H1 (cell line): ENCODE results near the gene PSME2. TPM values are rescaled to one million over a fixed set of nuclear protein-coding genes. Genes with fewer than 3 reads are reported as not detected.

Source experiments
- CTCF ChIA-PET: fragments of 300-600 bp; sonication (Branson Sonifier 250); formaldehyde crosslinking; loops from one replicate; lab custom pipeline; 2021; ENCODE audit not compliant: partially characterized antibody; lab: Charles Lee
- POLR2A ChIA-PET: fragments of 300-600 bp; sonication (Branson Sonifier 250); formaldehyde crosslinking; loops from one replicate; lab custom pipeline; 2021; ENCODE audit warnings: inconsistent platforms; ENCODE audit not compliant: partially characterized antibody; lab: Charles Lee
- DNase-seq, 2 experiments: peaks; one replicate each; pipeline versions ENCODE4 v3.0.0 to v3.0.0-alpha.2; 2010 to 2022; ENCODE audit warnings: low spot score in 2 of 2, low read depth in 1 of 2, mixed read lengths in 1 of 2
- FAIRE-seq: peaks from 2 replicates; lab custom pipeline; 2011; peaks lifted over from hg19 to GRCh38; lab: Jason Lieb, UNC
- H2AFZ ChIP-seq: 2 replicates; pipeline ENCODE4 v1.8.1; 2012; ENCODE audit warnings: low read length, inconsistent platforms
- H2AK5ac ChIP-seq: 2 replicates; pipeline ENCODE4 v1.6.1; 2013; ENCODE audit warnings: low read depth, low read length
- H2BK120ac ChIP-seq: replicated peaks from 2 replicates; pipeline ENCODE3; 2013; ENCODE audit warnings: low read depth, low read length, inconsistent platforms
- H2BK12ac ChIP-seq: 2 replicates; pipeline ENCODE4 v1.6.1; 2013; ENCODE audit warnings: low read depth, low read length
- H2BK15ac ChIP-seq: 2 replicates; pipeline ENCODE4 v1.6.1; 2013; ENCODE audit warnings: low read length
- H2BK20ac ChIP-seq: 2 replicates; pipeline ENCODE4 v1.6.1; 2013; ENCODE audit warnings: low read length
- H2BK5ac ChIP-seq: 2 replicates; pipeline ENCODE4 v1.6.1; 2013; ENCODE audit warnings: low read depth, low read length
- H3K14ac ChIP-seq: 2 replicates; pipeline ENCODE4 v1.6.1; 2013; ENCODE audit warnings: inconsistent platforms; ENCODE audit not compliant: insufficient read length
- H3K18ac ChIP-seq: 2 replicates; pipeline ENCODE4 v1.6.1; 2013; ENCODE audit warnings: low read length; ENCODE audit errors: extremely low read depth
- H3K23ac ChIP-seq: 2 replicates; pipeline ENCODE4 v1.6.1; 2013; ENCODE audit warnings: inconsistent platforms; ENCODE audit not compliant: insufficient read length
- H3K23me2 ChIP-seq: 2 replicates; pipeline ENCODE4 v1.6.1; 2013; ENCODE audit warnings: low read depth, low read length
- H3K27ac ChIP-seq: 2 replicates; pipeline ENCODE4 v1.6.1; 2011; ENCODE audit warnings: low read depth, low read length, inconsistent platforms
- H3K27me3 ChIP-seq, 4 experiments: replicated peaks in 1 of 4; 1 replicate in 1 of 4; 2 replicates in 3 of 4; pipeline versions ENCODE4 v1.6.1 to v1.8.1; 2011 to 2013; ENCODE audit warnings: low read length in 3 of 4, mild to moderate bottlenecking in 3 of 4, inconsistent platforms in 2 of 4, mixed read lengths in 2 of 4, moderate library complexity in 1 of 4; ENCODE audit not compliant: control insufficient read depth in 3 of 4, insufficient read depth in 3 of 4; ENCODE audit errors: extremely low read depth in 1 of 4
- H3K36me3 ChIP-seq, 4 experiments: 2 replicates each; pipeline versions ENCODE4 v1.6.1 to v1.8.1; 2011 to 2013; ENCODE audit warnings: mild to moderate bottlenecking in 4 of 4, low read length in 3 of 4, moderate library complexity in 2 of 4, control low read depth in 1 of 4, inconsistent platforms in 1 of 4; ENCODE audit not compliant: insufficient read depth in 4 of 4, control insufficient read depth in 2 of 4
- H3K4ac ChIP-seq: replicated peaks from 2 replicates; pipeline ENCODE3; 2013; ENCODE audit warnings: low read length, low read depth, mixed read lengths, inconsistent platforms; ENCODE audit not compliant: insufficient read length
- H3K4me1 ChIP-seq, 4 experiments: replicated peaks in 1 of 4; 1 replicate in 1 of 4; 2 replicates in 3 of 4; pipeline versions ENCODE4 v1.6.1 to v1.8.1; 2011 to 2013; ENCODE audit warnings: low read length in 3 of 4, inconsistent platforms in 2 of 4, mixed read lengths in 1 of 4; ENCODE audit not compliant: insufficient read depth in 4 of 4, control insufficient read depth in 3 of 4
- H3K4me2 ChIP-seq, 2 experiments: 2 replicates each; pipeline versions ENCODE4 v1.6.1 to v1.8.1; 2011 to 2013; ENCODE audit warnings: low read depth in 2 of 2, low read length in 2 of 2, control low read depth in 1 of 2, inconsistent platforms in 1 of 2, mild to moderate bottlenecking in 1 of 2; ENCODE audit not compliant: insufficient read depth in 1 of 2
- H3K4me3 ChIP-seq, 4 experiments: fragments of 200-600, 300-600 bp in 1 of 4; sonication (generic), shearing (Covaris generic), sonication (Bioruptor Twin) in 1 of 4; 2 replicates each; pipeline versions ENCODE4 v1.5.1 to v1.8.1; 2011 to 2016; ENCODE audit warnings: low read length in 4 of 4, low read depth in 3 of 4, control low read depth in 2 of 4, inconsistent platforms in 2 of 4, mild to moderate bottlenecking in 2 of 4, mixed read lengths in 1 of 4, moderate library complexity in 1 of 4; ENCODE audit not compliant: insufficient read depth in 2 of 4; ENCODE audit errors: extremely low read depth in 1 of 4
- H3K56ac ChIP-seq: replicated peaks from 2 replicates; pipeline ENCODE3; 2013; ENCODE audit warnings: low read depth, mild to moderate bottlenecking, mixed read lengths, low read length, inconsistent platforms; ENCODE audit not compliant: insufficient read length
- H3K79me1 ChIP-seq: 2 replicates; pipeline ENCODE4 v1.6.1; 2013; ENCODE audit warnings: low read depth, low read length, control low read depth
- H3K79me2 ChIP-seq, 2 experiments: 2 replicates each; pipeline versions ENCODE4 v1.6.1 to v1.8.1; 2012 to 2013; ENCODE audit warnings: low read length in 2 of 2, mild to moderate bottlenecking in 2 of 2, inconsistent platforms in 1 of 2; ENCODE audit not compliant: insufficient read depth in 2 of 2, control insufficient read depth in 1 of 2
- H3K9ac ChIP-seq, 4 experiments: replicated peaks in 1 of 4; 1 replicate in 1 of 4; 2 replicates in 3 of 4; pipeline versions ENCODE4 v1.6.1 to v1.8.1; 2011 to 2013; ENCODE audit warnings: low read depth in 3 of 4, low read length in 3 of 4, control low read depth in 2 of 4, mild to moderate bottlenecking in 2 of 4, moderate library complexity in 2 of 4, inconsistent platforms in 1 of 4; ENCODE audit errors: extremely low read depth in 1 of 4
- H3K9me3 ChIP-seq, 2 experiments: 2 replicates each; pipeline versions ENCODE4 v1.6.1 to v1.8.1; 2012 to 2013; ENCODE audit warnings: mild to moderate bottlenecking in 2 of 2, moderate library complexity in 2 of 2, control low read depth in 1 of 2, inconsistent platforms in 1 of 2, low read depth in 1 of 2, low read length in 1 of 2, mixed read lengths in 1 of 2; ENCODE audit not compliant: insufficient read depth in 2 of 2
- H4K20me1 ChIP-seq, 2 experiments: replicated peaks in 1 of 2; 2 replicates each; pipeline versions ENCODE3 to v1.8.1; 2011 to 2013; ENCODE audit warnings: inconsistent platforms in 2 of 2, low read length in 2 of 2, mild to moderate bottlenecking in 1 of 2; ENCODE audit not compliant: insufficient read depth in 2 of 2, control insufficient read depth in 1 of 2
- H4K5ac ChIP-seq: 2 replicates; pipeline ENCODE4 v1.6.1; 2013; ENCODE audit warnings: low read length, low read depth, mixed read lengths, inconsistent platforms; ENCODE audit not compliant: insufficient read length
- H4K8ac ChIP-seq: 2 replicates; pipeline ENCODE4 v1.8.0; 2013; ENCODE audit warnings: mild to moderate bottlenecking, moderate library complexity, low read length, inconsistent platforms; ENCODE audit not compliant: insufficient read depth; ENCODE audit errors: extremely low read depth
- H4K91ac ChIP-seq: replicated peaks from 2 replicates; pipeline ENCODE3; 2013; ENCODE audit warnings: low read length, mixed read lengths, inconsistent platforms; ENCODE audit not compliant: insufficient read length
- CBX5 ChIP-seq: fragments of 300-800, 300-1000 bp; sonication (generic); IDR thresholded peaks from 2 replicates; pipeline ENCODE4 v1.7.1; 2016; ENCODE audit warnings: antibody characterized with exemption, low read length, low read depth
- JUND ChIP-seq: IDR thresholded peaks from 2 replicates; pipeline ENCODE4 v1.6.1; 2011; ENCODE audit warnings: mild to moderate bottlenecking, improper control_type of control experiment, low read length
- KDM1A ChIP-seq: fragments of 200-600, 300-600 bp; sonication (generic); IDR thresholded peaks from 2 replicates; pipeline ENCODE4 v1.7.1; 2016; ENCODE audit warnings: mild to moderate bottlenecking, low read length, borderline replicate concordance
- WGBS, 2 experiments: shearing (Covaris generic) in 1 of 2; methylation state at CpG; one replicate each; pipeline versions ENCODE4 v1.1.6 to v1.1.7; 2013 to 2015; ENCODE audit warnings: low lambda C conversion rate in 2 of 2, mixed read lengths in 2 of 2, inconsistent platforms in 1 of 2, low coverage in 1 of 2, missing lambda C conversion rate in 1 of 2; ENCODE audit not compliant: insufficient replicate concordance in 2 of 2, insufficient coverage in 1 of 2, insufficient read length in 1 of 2; ENCODE audit errors: extremely low coverage in 1 of 2, missing lambda C conversion rate in 1 of 2; 5-methylcytosine and 5-hydroxymethylcytosine counted together
- polyA plus RNA-seq, 7 experiments: library from polyadenylated mRNA; depleted of rRNA in 3 of 7; stranded (reverse) in 5 of 7; unstranded in 2 of 7; fragments of >200 nt in 5 of 7; fragments of 200-250 nt in 2 of 7; gene quantifications; 1 replicate in 5 of 7; 2 replicates in 1 of 7; 4 replicates in 1 of 7; pipeline versions ENCODE4 v1.2.1 to v1.2.3, GENCODE V29; 2011 to 2013; ENCODE audit warnings: missing spikeins in 2 of 7, mixed read lengths in 2 of 7
- total RNA-seq: library from RNA; stranded (reverse); fragmentation: NEBNext Ultra II Directional; extraction: Animal tissue kit (Norgen Biotek cat#: 25700); gene quantifications from 2 replicates; pipeline ENCODE4 v1.2.1, GENCODE V29; 2021

PSME2 gene
- total and polyA plus RNA-seq, 2 of the 8 experiments (the other 6 are each of a cell fraction or from before 2014, with no cell fraction given), result 71.8 to 111 TPM

- no peak for DNase-seq
- Histone ChIP-seq H3K9ac (no peak overlapping the region), H3K79me2 (peaks cover 0 to 10% of the 10 kb centered on the region in 2 experiments; a peak in 2 of 4 replicates), H3K36me3 (peaks cover 14 to 43% (median 34%) of the 10 kb centered on the region in 4 experiments), H4K8ac (no peak overlapping the region), H4K91ac (no peak overlapping the region), H4K5ac (no peak overlapping the region), H2BK20ac (no peak overlapping the region), H3K23ac (no peak overlapping the region), H3K27ac (no peak overlapping the region), H3K23me2 (peaks cover 3% of the 10 kb centered on the region; the same call in 1 of the 2 replicates), H3K4me2 (no peak overlapping the region), H3K4ac (no peak overlapping the region), H4K20me1 (peaks cover 0 to 3% of the 10 kb centered on the region in 2 experiments), H3K14ac (no peak overlapping the region), H3K4me1 (peaks cover 0 to 4% (median 2%) of the 10 kb centered on the region in 4 experiments; a peak in 5 of 7 replicates), H3K56ac (no peak overlapping the region), H2BK120ac (no peak overlapping the region), H2BK12ac (no peak overlapping the region), H3K9me3 (no peaks in the 10 kb centered on the region), H2BK15ac (no peak overlapping the region), H3K4me3 (no peak overlapping the region), H2AK5ac (no peak overlapping the region), H2AFZ (no peak overlapping the region), H3K79me1 (peaks cover 5% of the 10 kb centered on the region; the same call in 1 of the 2 replicates), H3K18ac (no peak overlapping the region), H3K27me3 (no peaks in the 10 kb centered on the region), H2BK5ac (no peak overlapping the region)
- 100% methylated on average over 6 of the region's 6 CpGs; no CpG with 5 or more reads in 1 of the 2 experiments for WGBS, 2 experiments
- TF ChIP-seq JUND (no peak), CBX5 (no peak), KDM1A (no peak)
- no peak for FAIRE-seq
- POLR2A ChIA-PET, result interaction anchor here (1.3 to 7.1 kb wide), 4 partner anchors 16 to 60 kb away, joined by 3 to 125 read pairs (median 106); partner anchors contain the start of genes EMC9, PCK2 and PSME1
- CTCF ChIA-PET, result interaction anchor here (0.9 kb wide), 1 partner anchor 35 kb away, joined by 3 read pairs; no protein-coding TSS in a partner anchor
These were observed 26.7 kb downstream of the PSME2 start for GRCh38 chr14:24119691-24120090.
